Neuronal stem cell (in vitro differentiated cells): ENCODE data around the gene ABHD15.

ENCODE experiments used
- DNase-seq: peaks from one replicate; pipeline ENCODE4 v3.0.0-alpha.2; 2013; ENCODE audit warnings: low spot score
- H2AFZ ChIP-seq: one replicate; pipeline ENCODE4 v1.6.1; 2013; ENCODE audit warnings: mild to moderate bottlenecking, low read length, inconsistent platforms
- H2AK5ac ChIP-seq: 2 replicates; pipeline ENCODE4 v1.6.1; 2013; ENCODE audit warnings: low read depth, mild to moderate bottlenecking, inconsistent platforms, low read length, moderate library complexity, mixed read lengths
- H2BK120ac ChIP-seq: 2 replicates; pipeline ENCODE4 v1.6.1; 2013; ENCODE audit warnings: low read depth, mild to moderate bottlenecking, inconsistent platforms, low read length, moderate library complexity, mixed read lengths
- H2BK12ac ChIP-seq: one replicate; pipeline ENCODE4 v1.6.1; 2013; ENCODE audit warnings: low read length, inconsistent platforms
- H2BK15ac ChIP-seq: 2 replicates; pipeline ENCODE4 v1.6.1; 2013; ENCODE audit warnings: mild to moderate bottlenecking, low read length, inconsistent platforms, mixed read lengths
- H2BK5ac ChIP-seq: one replicate; pipeline ENCODE4 v1.6.1; 2013; ENCODE audit warnings: inconsistent platforms, mild to moderate bottlenecking, low read length, moderate library complexity
- H3K14ac ChIP-seq: one replicate; pipeline ENCODE4 v1.6.1; 2013; ENCODE audit warnings: low read length, inconsistent platforms
- H3K18ac ChIP-seq: 2 replicates; pipeline ENCODE4 v1.6.1; 2013; ENCODE audit warnings: low read length, inconsistent platforms
- H3K23ac ChIP-seq: 2 replicates; pipeline ENCODE4 v1.6.1; 2013; ENCODE audit warnings: low read depth, mild to moderate bottlenecking, mixed read lengths, low read length, inconsistent platforms; ENCODE audit not compliant: poor library complexity
- H3K27ac ChIP-seq: replicated peaks from 3 replicates; pipeline ENCODE4 v1.5.1; 2013; ENCODE audit warnings: low read length, inconsistent platforms
- H3K27me3 ChIP-seq, 3 experiments: 2 replicates each; pipeline ENCODE4 v1.6.1; 2013; ENCODE audit warnings: low read length in 3 of 3, mild to moderate bottlenecking in 2 of 3, inconsistent platforms in 1 of 3, low read depth in 1 of 3, mixed read lengths in 1 of 3, moderate library complexity in 1 of 3; ENCODE audit not compliant: control insufficient read depth in 3 of 3, insufficient read depth in 3 of 3
- H3K36me3 ChIP-seq, 2 donors: replicated peaks in 1 of 2; 2 replicates each; pipeline ENCODE4 v1.6.1; 2013; ENCODE audit warnings: low read length in 2 of 2; ENCODE audit not compliant: control insufficient read depth in 2 of 2, insufficient read depth in 2 of 2
- H3K4ac ChIP-seq: 2 replicates; pipeline ENCODE4 v1.6.1; 2013; ENCODE audit warnings: inconsistent platforms, mild to moderate bottlenecking, low read length, moderate library complexity
- H3K4me1 ChIP-seq, 2 donors: 1 replicate in 1 of 2; 2 replicates in 1 of 2; pipeline ENCODE4 v1.6.1; 2013; ENCODE audit warnings: low read length in 2 of 2, low read depth in 1 of 2; ENCODE audit not compliant: control insufficient read depth in 2 of 2, insufficient read depth in 1 of 2
- H3K4me2 ChIP-seq: one replicate; pipeline ENCODE4 v1.6.1; 2013; ENCODE audit warnings: mild to moderate bottlenecking, low read length, inconsistent platforms; ENCODE audit not compliant: insufficient read depth, poor library complexity, severe bottlenecking
- H3K4me3 ChIP-seq, 2 donors: 2 replicates each; pipeline ENCODE4 v1.5.1; 2013; ENCODE audit warnings: low read length in 2 of 2, mild to moderate bottlenecking in 2 of 2, inconsistent platforms in 1 of 2, moderate library complexity in 1 of 2
- H3K79me1 ChIP-seq: one replicate; pipeline ENCODE4 v1.6.1; 2013; ENCODE audit warnings: low read depth, mild to moderate bottlenecking, inconsistent platforms, low read length, moderate library complexity
- H3K9ac ChIP-seq: one replicate; pipeline ENCODE4 v1.6.1; 2013; ENCODE audit warnings: mild to moderate bottlenecking, low read depth, low read length, inconsistent platforms; ENCODE audit not compliant: poor library complexity
- H3K9me3 ChIP-seq, 2 donors: replicated peaks in 1 of 2; 2 replicates each; pipeline versions ENCODE3 to v1.6.1; 2013; ENCODE audit warnings: low read length in 2 of 2, mild to moderate bottlenecking in 2 of 2, inconsistent platforms in 1 of 2, low read depth in 1 of 2, mixed read lengths in 1 of 2, moderate library complexity in 1 of 2; ENCODE audit not compliant: control insufficient read depth in 2 of 2, insufficient read depth in 1 of 2
- H4K8ac ChIP-seq: one replicate; pipeline ENCODE4 v1.6.1; 2013; ENCODE audit warnings: low read depth, mild to moderate bottlenecking, inconsistent platforms, low read length, moderate library complexity
- H4K91ac ChIP-seq: one replicate; pipeline ENCODE4 v1.6.1; 2013; ENCODE audit warnings: low read length, low read depth, mild to moderate bottlenecking, inconsistent platforms; ENCODE audit not compliant: poor library complexity
- WGBS, 2 donors: extraction: QIAGEN DNeasy Blood & Tissue Kit; methylation state at CpG; one replicate each; pipeline ENCODE4 v1.1.7; 2013; ENCODE audit warnings: missing lambda C conversion rate in 2 of 2, mixed read lengths in 1 of 2; ENCODE audit not compliant: insufficient read length in 2 of 2, insufficient replicate concordance in 1 of 2; ENCODE audit errors: extremely low coverage in 2 of 2; 5-methylcytosine and 5-hydroxymethylcytosine counted together

Gene ABHD15

DNA sequence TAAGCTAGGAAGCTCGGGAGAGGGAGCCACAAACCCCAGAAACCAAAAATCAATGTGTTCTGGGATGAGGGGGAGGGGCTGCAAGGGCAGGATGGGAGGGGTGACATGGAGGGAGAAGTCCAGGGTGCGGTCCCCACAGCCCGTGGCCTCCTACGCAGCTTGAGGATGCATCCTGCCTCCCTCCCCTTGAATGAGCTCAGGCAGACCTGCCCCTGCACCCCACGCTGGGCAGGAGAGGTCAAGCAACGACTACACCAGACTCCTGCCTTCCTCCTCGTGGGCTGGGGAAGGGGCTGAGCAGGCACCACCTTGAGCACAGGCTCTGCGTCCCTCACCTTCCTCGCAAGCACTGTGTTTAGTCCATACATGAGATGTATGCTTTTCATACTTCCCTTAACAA lies 30.0 kb upstream of the ABHD15 start:
- Histone ChIP-seq H3K4me2 (no peak overlapping the region), H3K4ac (peak overlapping the region; percentile 59), H3K36me3 (no peaks in the 10 kb centered on the region), H2BK12ac (peak overlapping the region; percentile 98), H4K8ac (no peak overlapping the region), H4K91ac (peak overlapping the region; percentile 77), H3K27ac (no peak overlapping the region), H3K9ac (peak overlapping the region; percentile 64), H2BK5ac (peak overlapping the region; percentile 83), H2AK5ac (peak overlapping the region; percentile 58), H2AFZ (no peak overlapping the region), H3K79me1 (peaks cover 11% of the 10 kb centered on the region), H3K9me3 (no peaks in the 10 kb centered on the region), H2BK15ac (peak overlapping the region; percentile 91), H3K4me3 (no peak overlapping the region), H3K27me3 (no peaks in the 10 kb centered on the region), H3K14ac (peak overlapping the region; percentile 58), H2BK120ac (peak overlapping the region; percentile 42), H3K23ac (peak overlapping the region; percentile 46), H3K4me1 (peaks cover 36 to 44% of the 10 kb centered on the region in 2 donors), H3K18ac (peak overlapping the region; percentile 96)
- no peak for DNase-seq
- no CpG with 5 or more reads among the region's 9 CpGs for WGBS, 2 donors

DNA sequence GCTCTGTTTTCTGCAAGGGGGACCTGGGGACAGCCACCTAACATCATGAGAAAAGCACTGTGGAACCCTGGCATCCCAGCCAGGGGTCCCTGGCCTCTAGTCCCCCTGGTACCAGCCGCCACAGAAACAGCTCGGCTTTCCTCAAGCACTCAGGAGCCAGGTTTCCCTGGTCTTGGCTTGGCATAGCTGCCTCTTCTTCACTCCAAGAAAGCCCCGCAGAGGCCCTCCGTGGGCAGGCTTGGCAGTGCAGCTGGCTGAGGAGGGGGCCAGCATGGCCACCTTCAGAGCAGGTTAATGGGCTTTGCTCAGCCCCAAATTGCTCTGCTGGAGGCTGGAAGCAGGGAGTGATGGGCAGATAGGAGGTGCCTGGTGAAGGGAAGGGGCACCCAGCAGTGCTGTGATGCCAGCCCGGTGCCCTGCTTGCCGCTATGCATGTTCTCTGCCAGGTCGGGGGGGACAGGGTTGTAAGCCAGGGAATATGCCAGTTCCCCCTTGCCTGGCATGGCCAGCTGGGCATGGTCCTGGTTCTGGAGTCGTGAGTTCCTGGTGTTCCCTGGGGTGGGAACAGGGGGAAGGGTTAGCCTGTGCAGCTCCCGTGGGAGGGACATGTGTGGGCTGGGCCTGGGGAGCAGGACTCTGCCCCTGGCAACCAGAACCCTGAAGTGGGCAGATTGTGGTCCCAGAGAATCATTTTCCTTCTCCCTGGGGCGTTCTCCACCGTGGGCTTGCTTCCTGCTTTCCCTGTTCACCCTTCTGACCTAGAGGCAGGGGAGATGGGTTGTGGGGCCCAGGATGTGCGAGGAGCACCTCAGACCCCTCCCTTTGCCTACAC lies 29.3 kb upstream of the ABHD15 start:
- peak overlapping the region; percentile 46 for H3K23ac ChIP-seq
- H3K14ac ChIP-seq = no peak overlapping the region
- no peaks in the 10 kb centered on the region for H3K27me3 ChIP-seq
- H2AFZ ChIP-seq = no peak overlapping the region
- no peak overlapping the region for H2BK120ac ChIP-seq
- no peak overlapping the region for H3K4ac ChIP-seq
- peaks cover 11% of the 10 kb centered on the region for H3K79me1 ChIP-seq
- no peak overlapping the region for H3K27ac ChIP-seq
- peaks cover 41 to 47% of the 10 kb centered on the region in 2 donors for H3K4me1 ChIP-seq
- H2BK12ac ChIP-seq = no peak overlapping the region
- no peaks in the 10 kb centered on the region for H3K36me3 ChIP-seq
- H2BK5ac ChIP-seq = no peak overlapping the region
- WGBS, 2 donors = no CpG with 5 or more reads among the region's 12 CpGs
- H2AK5ac ChIP-seq = peak overlapping the region; percentile 58
- peak overlapping the region; percentile 91 for H2BK15ac ChIP-seq
- DNase-seq = no peak
- H4K8ac ChIP-seq = no peak overlapping the region
- H3K4me3 ChIP-seq = no peak overlapping the region
- H3K4me2 ChIP-seq = no peak overlapping the region
- H3K9ac ChIP-seq = no peak overlapping the region
- peak overlapping the region; percentile 73 for H3K18ac ChIP-seq
- peak overlapping the region; percentile 33 for H4K91ac ChIP-seq
- H3K9me3 ChIP-seq = no peaks in the 10 kb centered on the region

DNA sequence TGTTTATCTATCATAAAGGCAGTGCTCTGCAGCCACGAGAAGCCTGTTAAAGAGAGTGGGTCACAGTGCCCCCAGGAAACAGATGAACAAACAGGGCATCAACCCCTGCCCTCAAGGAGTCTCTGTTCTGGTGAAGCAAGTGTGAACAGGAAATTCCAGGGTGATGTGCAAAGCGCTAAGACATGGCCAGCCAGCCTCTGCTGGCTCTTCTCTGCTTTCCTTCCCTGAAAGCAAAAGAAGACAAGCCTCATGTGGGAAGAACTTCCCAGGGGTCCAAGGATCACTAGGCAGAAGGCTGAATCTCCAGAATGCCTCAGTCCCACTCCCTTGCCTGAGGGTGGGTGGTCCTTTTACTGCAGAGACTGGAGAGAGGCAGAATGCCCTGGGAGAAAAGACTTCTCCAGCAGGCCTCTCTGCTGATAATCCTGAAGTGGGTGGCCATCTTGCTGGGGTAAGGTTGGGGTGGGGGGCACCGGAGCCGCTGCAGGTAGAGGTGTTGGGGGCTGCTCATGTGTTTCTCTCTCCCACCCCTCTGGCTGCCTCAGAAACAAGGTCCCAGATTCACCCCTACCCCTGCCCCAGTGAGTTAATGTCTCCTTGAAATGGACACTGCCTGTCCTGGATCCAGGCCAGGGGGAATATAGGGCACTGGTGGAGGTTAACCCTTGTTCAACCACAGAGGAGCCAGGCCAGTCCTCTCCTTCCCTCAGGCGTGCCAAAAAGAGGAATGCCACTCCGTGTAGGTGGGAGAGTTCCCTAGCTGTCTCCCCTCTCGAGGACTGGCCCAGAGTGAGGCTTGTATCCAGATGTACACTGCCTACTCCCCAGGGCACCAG lies 28.5 kb upstream of the ABHD15 start:
- H2BK15ac ChIP-seq = no peak overlapping the region
- no peaks in the 10 kb centered on the region for H3K36me3 ChIP-seq
- no peak overlapping the region for H2BK5ac ChIP-seq
- H2AFZ ChIP-seq = no peak overlapping the region
- peak overlapping the region; percentile 31 for H2AK5ac ChIP-seq
- no peak overlapping the region for H3K14ac ChIP-seq
- H3K79me1 ChIP-seq = peaks cover 10% of the 10 kb centered on the region
- H3K23ac ChIP-seq = peak overlapping the region; percentile 5
- H2BK120ac ChIP-seq = no peak overlapping the region
- H3K4ac ChIP-seq = no peak overlapping the region
- H3K9ac ChIP-seq = no peak overlapping the region
- DNase-seq = no peak
- H3K27ac ChIP-seq = no peak overlapping the region
- H4K8ac ChIP-seq = no peak overlapping the region
- no peak overlapping the region for H3K4me3 ChIP-seq
- H3K9me3 ChIP-seq = no peaks in the 10 kb centered on the region
- H2BK12ac ChIP-seq = no peak overlapping the region
- no peak overlapping the region for H4K91ac ChIP-seq
- H3K18ac ChIP-seq = no peak overlapping the region
- no CpG with 5 or more reads among the region's 7 CpGs for whole genome bisulfite sequencing, 2 donors
- peaks cover 49 to 50% of the 10 kb centered on the region in 2 donors for H3K4me1 ChIP-seq
- no peak overlapping the region for H3K4me2 ChIP-seq
- H3K27me3 ChIP-seq = no peaks in the 10 kb centered on the region
